Astrocyte of the spinal cord (primary cell): ENCODE measurements around the gene ELL3.
A peak's percentile ranks its signal among the peaks of the same experiment; 100 is the strongest.
"Not testable (repeated sequence)": the region's sequence is repeated elsewhere in the genome, so short reads cannot be mapped to it uniquely, and the experiment has no call there.

Experiments used
- DNase-seq: peaks from one replicate; pipeline ENCODE4 v3.0.0; 2011; ENCODE audit warnings: low read depth, low spot score
- H3K4me3 ChIP-seq: 2 replicates; pipeline ENCODE4 v1.5.1; 2011; ENCODE audit warnings: low read depth, mild to moderate bottlenecking, low read length, moderate library complexity
- in situ Hi-C: cut with HindIII; loops from 2 replicates; pipeline ENCODE4 v1.10.0; 2017; ENCODE audit warnings: low sequenced_read_pairs
- TF ChIP-seq, protein P1 (sequence below): IDR thresholded peaks from 2 replicates; pipeline ENCODE4 v1.5.1; 2012; ENCODE audit warnings: low read depth, mild to moderate bottlenecking, low read length, inconsistent platforms

The ELL3 gene

DNA sequence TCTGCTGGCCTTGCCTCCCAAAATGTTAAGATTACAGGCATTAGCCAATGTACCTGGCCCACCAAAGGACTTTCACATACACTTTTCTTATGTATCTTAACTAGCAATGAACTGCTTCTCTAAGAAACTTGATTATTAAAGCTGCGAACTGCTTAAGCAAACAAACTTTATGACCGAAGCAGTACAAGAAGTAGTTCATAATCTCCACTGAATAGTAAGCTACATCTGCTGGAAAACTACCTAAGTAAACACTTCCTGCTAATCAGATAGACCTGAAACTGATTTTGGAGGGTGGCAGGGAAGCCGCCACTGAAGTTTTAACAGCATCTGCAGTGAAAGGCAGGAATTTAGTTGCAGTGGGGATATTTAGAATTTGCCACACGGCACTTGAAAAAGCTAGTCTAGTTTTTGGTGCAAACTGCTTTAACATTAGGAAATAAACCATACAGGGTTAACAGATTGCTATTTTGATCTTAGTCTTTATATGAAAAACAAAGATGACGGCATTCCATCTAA lies 31.7 kb upstream of the ELL3 start:
- TF ChIP-seq, protein P1, sequence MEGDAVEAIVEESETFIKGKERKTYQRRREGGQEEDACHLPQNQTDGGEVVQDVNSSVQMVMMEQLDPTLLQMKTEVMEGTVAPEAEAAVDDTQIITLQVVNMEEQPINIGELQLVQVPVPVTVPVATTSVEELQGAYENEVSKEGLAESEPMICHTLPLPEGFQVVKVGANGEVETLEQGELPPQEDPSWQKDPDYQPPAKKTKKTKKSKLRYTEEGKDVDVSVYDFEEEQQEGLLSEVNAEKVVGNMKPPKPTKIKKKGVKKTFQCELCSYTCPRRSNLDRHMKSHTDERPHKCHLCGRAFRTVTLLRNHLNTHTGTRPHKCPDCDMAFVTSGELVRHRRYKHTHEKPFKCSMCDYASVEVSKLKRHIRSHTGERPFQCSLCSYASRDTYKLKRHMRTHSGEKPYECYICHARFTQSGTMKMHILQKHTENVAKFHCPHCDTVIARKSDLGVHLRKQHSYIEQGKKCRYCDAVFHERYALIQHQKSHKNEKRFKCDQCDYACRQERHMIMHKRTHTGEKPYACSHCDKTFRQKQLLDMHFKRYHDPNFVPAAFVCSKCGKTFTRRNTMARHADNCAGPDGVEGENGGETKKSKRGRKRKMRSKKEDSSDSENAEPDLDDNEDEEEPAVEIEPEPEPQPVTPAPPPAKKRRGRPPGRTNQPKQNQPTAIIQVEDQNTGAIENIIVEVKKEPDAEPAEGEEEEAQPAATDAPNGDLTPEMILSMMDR = no peak
- no peak for DNase-seq
- H3K4me3 ChIP-seq = no peak overlapping the region
- in situ Hi-C loops = no loop called here

DNA sequence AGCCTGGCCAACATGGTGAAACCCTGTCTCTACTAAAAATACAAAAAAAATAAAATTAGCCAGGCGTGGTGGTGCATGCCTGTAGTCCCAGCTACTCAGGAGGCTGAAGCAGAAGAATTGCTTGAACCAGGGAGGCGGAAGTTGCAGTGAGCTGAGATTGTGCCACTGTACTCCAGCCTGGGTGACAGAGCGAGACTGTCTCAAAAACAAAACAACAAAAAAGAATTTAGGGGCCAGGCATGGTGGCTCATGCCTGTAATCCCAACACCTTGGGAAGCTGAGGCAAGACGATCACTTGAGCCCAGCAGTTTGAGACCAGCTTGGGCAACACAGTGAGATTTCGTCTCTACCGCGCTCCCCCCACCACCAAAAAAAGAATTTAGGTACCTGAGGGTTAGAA lies 25.9 kb upstream of the ELL3 start:
- in situ Hi-C loops, DNase-seq, H3K4me3 ChIP-seq: not testable (repeated sequence)

DNA sequence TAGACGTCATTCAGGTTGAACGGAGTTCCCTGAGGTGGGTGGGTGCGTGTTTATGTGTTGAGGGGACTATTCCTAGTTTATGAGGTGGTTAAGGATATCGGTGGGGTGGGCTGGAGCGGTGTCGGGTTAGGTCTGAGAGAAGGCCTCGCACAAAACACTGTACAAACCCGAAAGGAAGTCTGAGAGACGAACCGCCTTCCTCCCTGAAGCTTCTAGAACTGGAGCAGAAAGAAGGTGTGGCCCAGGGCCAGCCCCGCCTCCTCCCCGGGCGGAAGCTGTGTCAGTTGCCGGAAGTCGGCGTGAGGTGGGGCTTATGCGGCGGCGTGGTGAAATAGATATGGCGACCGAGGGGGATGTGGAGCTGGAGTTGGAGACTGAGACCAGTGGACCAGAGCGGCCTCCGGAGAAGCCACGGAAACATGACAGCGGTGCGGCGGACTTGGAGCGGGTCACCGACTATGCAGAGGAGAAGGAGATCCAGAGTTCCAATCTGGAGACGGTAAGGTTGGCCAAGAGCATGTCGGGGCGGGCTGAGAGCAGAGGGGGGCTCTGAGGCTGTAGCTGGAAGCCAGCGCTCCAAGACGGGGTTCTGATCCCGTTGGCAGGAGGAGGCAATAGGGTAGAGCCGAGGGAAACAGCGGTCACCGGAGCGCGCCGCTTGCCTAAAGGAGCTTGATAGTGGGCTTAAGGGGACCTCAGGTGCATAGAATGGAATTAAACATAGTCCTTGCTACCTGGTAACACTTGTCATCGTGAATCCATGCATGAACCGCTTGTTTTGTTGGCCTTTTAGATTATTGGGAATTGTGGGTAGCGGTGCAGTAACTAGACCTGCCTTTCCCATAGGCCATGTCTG lies 23.7 kb upstream of the ELL3 start, which contains the start of gene HYPK:
Gene HYPK, plus strand, starts transcription at position 314 of the 856 bp plus-strand sequence. Its CDS starts 24 bp downstream, at position 338.
- TF ChIP-seq, protein P1 = no peak

DNA sequence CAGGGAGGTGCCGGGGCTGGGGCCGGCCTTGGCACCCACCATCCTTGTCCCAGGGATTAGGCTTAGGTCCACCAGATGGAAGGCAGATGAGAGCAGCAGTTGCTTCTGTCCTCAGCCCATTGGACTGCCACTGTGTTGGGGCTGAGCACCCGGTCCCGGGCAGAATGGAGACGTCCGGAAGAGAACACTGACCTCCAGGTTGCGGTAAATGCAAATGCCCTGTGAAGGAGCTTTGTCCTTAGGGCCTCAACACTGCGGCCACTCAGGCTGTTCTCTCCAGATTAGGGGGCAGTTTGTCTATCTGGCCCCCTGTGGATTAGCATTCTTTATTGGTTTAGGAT lies 23.1 kb upstream of the ELL3 start, which contains the start of gene SERINC4:
Gene SERINC4, minus strand, starts transcription at position 276 of the 341 bp plus-strand sequence. Its CDS starts 234 bp downstream, at position 42.
- TF ChIP-seq, protein P1 = no peak
- DNase-seq = no peak
- in situ Hi-C loops = no loop called here
- peak within 1 kb of the TSS; percentile 98 for H3K4me3 ChIP-seq

More for the DNA sequence above, 23.7 kb upstream of the ELL3 start, which contains the start of gene HYPK:
- in situ Hi-C loops = no loop called here
- DNase-seq = peak; percentile 87
- peak within 1 kb of the TSS; percentile 98 for H3K4me3 ChIP-seq

DNA sequence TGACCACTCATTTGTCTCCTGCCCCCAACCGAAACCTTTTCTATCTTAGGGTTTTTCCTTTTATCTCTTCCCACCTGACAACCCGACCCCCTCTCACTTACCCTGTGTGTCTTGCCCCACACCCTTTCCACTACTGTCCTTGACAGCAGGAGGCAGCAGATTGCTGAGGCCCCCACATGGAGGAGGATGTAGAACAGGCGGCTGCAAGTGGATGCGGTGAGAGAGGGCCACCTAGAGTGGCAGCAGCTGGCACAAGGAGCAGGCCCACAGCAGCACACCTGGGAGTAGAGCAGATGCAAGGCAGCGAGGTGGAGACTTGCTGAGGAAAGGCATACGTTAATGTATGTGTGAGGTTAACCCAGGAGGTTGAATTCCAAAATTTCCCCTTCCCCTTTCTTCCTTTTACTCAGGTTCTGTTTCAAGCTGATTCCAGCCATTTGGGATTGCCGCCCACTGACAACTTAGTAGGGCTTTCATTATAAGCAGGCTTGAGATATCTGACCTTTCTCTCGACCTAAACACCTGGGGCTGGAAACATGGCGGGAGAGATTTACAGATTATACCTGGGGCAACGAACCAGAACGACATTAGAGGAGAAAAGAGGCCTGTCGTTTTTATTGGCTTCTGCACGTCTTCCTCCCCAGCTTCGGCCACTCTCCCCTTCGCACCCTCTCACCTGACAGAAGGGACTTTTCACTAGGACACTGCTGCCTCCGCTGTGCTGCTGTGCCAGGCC lies 22.6 kb upstream of the ELL3 start:
- no peak overlapping the region for H3K4me3 ChIP-seq
- no peak for DNase-seq
- in situ Hi-C loops = no loop called here
- TF ChIP-seq, protein P1 = no peak

DNA sequence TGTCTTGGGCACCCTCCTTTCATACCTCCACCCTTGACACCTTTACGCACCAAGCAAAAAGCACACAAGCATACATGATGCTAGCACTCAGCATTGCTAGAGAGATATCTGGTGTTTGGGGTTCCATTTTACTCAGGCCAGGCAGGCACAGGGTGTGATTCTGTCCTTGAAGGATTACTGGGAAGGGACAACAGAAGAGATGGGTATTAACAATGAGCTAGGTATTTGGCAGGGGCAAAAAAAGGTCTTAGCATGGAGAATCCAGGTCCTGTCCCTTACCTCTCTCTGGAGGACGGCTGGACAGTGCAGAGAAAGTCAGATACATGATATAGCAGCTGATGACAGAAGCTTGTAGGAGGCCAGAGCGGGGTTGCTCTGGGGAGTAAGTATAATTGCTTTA lies 19.8 kb upstream of the ELL3 start:
- no peak overlapping the region for H3K4me3 ChIP-seq
- in situ Hi-C loops = no loop called here
- TF ChIP-seq, protein P1 = no peak
- DNase-seq = no peak
